Activated CD8-positive, alpha-beta memory T cell treated with anti-CD3 and anti-CD28 coated beads for 4 hours (primary cell): Measurements from ENCODE around the gene SLAMF1.
"Not testable (repeated sequence)": the region's sequence is repeated elsewhere in the genome, so short reads cannot be mapped to it uniquely, and the experiment has no call there.

Experiments used
- DNase-seq, 2 donors: peaks; one replicate each; pipeline ENCODE4 v3.0.0-alpha.2; 2020; ENCODE audit warnings: low read depth in 2 of 2

The SLAMF1 gene

GRCh38 chr1:160605792-160606479 lies 40.9 kb downstream of the SLAMF1 start:
- no peak for DNase-seq

- DNase-seq, result no peak
Measured at GRCh38 chr1:160605205-160605604, 41.6 kb downstream of the SLAMF1 start.

- DNase-seq, result no peak
Measured at GRCh38 chr1:160597705-160598104, 49.1 kb downstream of the SLAMF1 start.

- DNase-seq, result no peak
Measured at GRCh38 chr1:160597051-160597450, 49.8 kb downstream of the SLAMF1 start.

GRCh38 chr1:160590488-160590887 lies 56.4 kb downstream of the SLAMF1 start:
- DNase-seq, result no peak

DNA sequence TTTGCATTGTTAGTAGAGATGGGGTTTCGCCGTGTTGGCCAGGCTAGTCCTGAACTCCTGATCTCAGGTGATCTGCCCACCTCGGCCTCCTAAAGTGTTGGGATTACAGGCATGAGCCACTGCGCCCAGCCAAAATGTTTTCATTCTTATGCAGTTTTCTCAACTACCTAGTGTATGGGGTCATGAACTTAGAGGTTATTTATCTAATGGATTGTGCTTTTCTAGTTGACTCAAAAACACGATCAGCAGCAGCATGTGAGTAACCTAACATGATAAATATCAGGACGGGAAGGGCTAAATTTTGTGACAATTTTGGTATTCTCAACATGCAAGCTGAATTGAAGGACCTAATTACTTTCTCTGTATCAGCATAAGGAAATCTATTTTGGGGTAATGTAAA lies 58.4 kb downstream of the SLAMF1 start:
- no peak for DNase-seq

GRCh38 chr1:160584784-160585183 lies 62.1 kb downstream of the SLAMF1 start:
- no peak for DNase-seq

GRCh38 chr1:160582976-160583375 lies 63.9 kb downstream of the SLAMF1 start:
- DNase-seq, result not testable (repeated sequence)

DNA sequence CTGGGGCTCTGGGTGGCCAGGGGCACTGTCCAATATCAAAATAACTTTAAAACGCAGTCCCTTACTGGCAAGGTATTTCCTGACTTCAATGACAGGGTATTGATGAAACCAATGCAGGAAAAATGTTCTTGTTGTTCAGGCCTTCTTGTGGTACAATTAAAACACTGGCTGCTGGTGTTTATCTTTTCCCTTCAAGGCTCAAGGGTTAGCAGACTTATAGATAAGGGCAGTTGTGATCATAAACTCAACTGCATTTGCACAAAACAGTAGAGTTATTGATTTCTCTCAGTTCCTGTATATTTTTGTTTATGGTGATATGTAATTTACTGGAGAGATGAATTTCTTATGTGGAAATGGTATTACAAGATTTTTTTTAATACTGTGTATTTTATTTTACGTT lies 64.9 kb downstream of the SLAMF1 start:
- DNase-seq, result no peak

DNA sequence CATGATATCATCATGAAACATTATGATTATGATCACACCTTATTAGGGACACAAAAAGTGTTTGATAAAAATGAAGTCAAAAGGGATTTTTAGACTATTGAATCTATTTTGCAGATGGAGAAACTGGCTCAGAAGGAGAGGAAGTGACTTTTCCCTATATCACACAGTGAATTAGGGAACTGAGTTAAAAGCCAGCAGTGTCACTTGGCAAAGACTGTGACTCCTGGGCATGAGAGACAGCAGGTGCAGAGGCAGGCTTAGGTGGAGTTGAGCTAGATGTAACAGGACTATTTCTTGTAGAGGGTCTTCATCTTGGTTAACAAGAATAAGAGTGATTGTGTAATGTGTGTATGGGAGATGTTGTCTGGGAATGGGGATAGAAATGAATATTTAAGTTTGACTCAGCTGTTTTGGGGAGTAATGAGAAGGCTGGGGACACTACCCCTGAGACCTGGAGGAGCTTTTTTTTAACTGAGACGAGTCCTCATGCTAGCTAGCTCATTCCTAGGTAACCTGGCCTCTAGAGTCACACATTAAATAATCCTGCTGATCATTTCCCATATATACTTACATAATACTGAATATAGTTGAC lies 66.5 kb downstream of the SLAMF1 start:
- no peak for DNase-seq

DNA sequence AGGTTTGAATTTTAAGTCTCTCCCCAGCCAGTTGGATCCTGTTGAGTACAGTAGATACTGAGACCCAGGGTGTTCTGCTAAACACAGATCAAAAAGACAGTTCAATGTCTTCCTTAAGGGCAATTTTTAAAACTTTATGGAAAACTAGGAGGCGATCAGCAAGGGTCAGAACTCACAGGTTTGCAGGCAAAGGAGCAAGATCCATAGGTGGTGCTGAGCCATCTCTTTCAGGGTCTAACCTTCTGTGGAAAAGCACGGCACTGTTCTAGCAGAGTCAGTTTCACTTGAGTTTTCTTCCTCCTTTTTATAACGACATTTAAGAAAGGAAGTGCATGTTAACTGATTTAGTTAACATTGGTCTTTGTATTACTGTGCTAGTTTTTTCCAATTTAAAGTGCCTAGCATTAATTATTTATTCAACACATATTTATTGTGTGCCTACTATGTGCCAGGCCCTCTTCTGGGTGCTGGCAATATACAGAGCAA lies 67.6 kb downstream of the SLAMF1 start, which contains the start of gene CD84:
TSS of gene CD84 (minus strand) at position 281 of the 486 bp plus-strand sequence. CDS start at position 222, 59 bp downstream.
- DNase-seq, result no peak

- DNase-seq, result no peak
Measured at GRCh38 chr1:160578525-160579191, 68.2 kb downstream of the SLAMF1 start.

- no peak for DNase-seq
Measured at GRCh38 chr1:160578175-160578524, 68.7 kb downstream of the SLAMF1 start.

DNA sequence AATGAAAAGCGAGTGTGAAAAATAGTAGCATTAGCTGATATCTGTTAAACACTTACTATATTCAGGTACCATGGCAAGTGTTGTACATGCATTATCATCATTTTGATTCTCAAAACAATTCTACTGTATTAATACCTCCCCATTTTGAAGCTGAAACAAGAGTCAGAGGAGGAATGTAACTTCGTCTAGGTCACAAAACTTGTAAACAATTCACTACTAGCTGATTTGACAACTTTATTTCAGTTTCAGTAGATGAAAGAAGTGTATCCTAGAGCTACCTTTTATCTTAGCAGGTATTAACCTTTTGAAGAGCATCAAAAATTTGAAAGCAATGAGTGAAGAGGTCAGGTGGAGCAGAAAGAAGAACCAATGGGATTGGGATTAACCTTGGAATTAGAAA lies 69.2 kb downstream of the SLAMF1 start:
- DNase-seq, result no peak

DNA sequence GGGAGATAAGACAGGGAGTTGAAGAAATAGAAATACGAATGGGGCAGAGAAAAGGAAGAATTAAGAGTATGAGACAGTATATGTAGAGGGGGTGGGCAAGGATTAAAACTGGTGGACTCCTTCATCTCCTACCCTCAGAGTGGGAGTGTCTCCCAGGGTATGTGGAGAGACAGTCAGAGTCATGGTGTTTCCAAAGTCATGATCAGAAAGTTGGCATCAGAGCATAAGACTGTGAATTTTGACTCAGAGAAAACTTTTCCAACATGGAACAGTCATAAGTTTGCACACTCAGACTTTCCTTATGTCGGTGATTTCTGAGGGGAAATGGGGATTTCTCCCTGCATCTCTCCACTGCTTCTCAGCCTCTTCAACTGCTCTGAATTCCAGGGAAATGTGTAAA lies 70.0 kb downstream of the SLAMF1 start:
- DNase-seq, result no peak

GRCh38 chr1:160576390-160576789 lies 70.5 kb downstream of the SLAMF1 start:
- peak in 1 of 2 donors; percentile 51 for DNase-seq

DNA sequence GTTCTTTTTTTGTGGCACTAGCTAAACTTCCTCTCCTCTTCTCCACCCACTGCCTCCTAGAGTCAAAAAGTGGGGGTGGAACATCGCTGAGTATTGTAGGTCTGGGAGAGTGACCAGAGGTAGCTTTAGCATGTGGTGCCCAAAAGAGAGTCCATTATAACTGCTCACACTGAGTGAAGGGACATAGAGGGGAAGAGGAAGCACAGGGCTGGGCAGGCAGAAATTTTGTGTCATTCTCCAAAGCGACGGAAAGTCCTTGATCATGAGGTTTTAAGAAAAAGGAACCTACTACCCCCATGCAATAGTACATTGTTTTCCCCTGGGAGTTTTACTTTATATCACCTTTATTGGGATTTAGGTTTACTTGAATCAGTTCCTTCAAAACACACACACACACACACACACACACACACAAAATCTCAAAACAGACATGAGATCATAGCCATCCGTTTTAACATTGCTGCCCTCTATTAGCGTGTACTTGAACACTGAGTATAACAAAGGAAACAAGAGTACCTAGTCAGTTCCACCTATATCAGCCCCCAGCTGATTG lies 71.7 kb downstream of the SLAMF1 start:
- no peak for DNase-seq

- no peak for DNase-seq
Measured at GRCh38 chr1:160570840-160571239, 76.0 kb downstream of the SLAMF1 start.

- no peak for DNase-seq
Measured at GRCh38 chr1:160569806-160570205, 77.0 kb downstream of the SLAMF1 start.

- peak; percentile 58 to 70 for DNase-seq
Measured at GRCh38 chr1:160567858-160568682, 78.8 kb downstream of the SLAMF1 start.

GRCh38 chr1:160567341-160567740 lies 79.5 kb downstream of the SLAMF1 start:
- DNase-seq, result no peak

DNA sequence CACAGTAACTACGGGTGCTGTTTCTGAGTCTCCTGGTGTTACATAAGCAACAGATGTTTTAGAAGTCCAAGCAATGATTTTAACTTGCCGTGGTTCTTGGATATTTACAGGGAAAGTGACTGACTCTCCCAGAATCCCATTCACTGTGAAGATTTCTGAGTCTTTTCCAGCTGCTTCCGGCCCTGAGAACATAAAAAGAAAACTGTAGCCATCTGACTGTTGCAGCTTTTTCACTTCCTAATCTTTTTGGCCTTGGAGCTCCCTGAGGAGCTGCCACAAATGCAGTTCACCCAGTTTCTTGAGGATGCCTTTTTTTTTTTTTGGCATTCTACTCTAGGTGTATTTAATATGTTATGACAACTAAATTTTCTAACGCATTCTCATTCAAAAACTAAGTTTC lies 81.3 kb downstream of the SLAMF1 start:
- no peak for DNase-seq
